SK-N-MC (cell line): ENCODE measurements around the gene NOL6.

ENCODE experiments used
- EZH2 ChIP-seq: fragments of 200-600 bp; sonication (generic); IDR thresholded peaks from one replicate; pipeline ENCODE4 v1.6.1; 2017; ENCODE audit warnings: antibody characterized with exemption
- POLR2AphosphoS5 ChIP-seq: IDR thresholded peaks from 2 replicates; pipeline ENCODE4 v1.6.1; 2012; ENCODE audit warnings: mild to moderate bottlenecking, low read depth, low read length, borderline replicate concordance

GRCh38 chr9:33429256-33429985 lies 44.3 kb downstream of the NOL6 start:
- TF ChIP-seq POLR2AphosphoS5 (no peak), EZH2 (no peak)
